T-helper 17 cell (primary cell): ENCODE measurements around the gene LMBR1L. TPM values are rescaled to one million over a fixed set of nuclear protein-coding genes. Genes with fewer than 3 reads are reported as not detected.

Experiments
- ATAC-seq: fragments of 150-1000 bp; cut with Tn5 transposase; 2 replicates; pipeline ENCODE4 v1.10.0; 2021; ENCODE audit warnings: mild to moderate bottlenecking, moderate library complexity
- DNase-seq, 3 donors: peaks; one replicate each; pipeline versions ENCODE4 v3.0.0 to v3.0.0-alpha.2; 2020 to 2021
- H3K9me3 ChIP-seq: one replicate; pipeline ENCODE4 v1.7.0; 2013; ENCODE audit warnings: low read length, mild to moderate bottlenecking; ENCODE audit not compliant: control insufficient read depth, poor library complexity, severe bottlenecking
- H3K27ac Mint-ChIP-seq: one replicate; pipeline ENCODE4 v1.8.0; 2022; ENCODE audit warnings: mild to moderate bottlenecking, moderate library complexity, mixed read lengths
- H3K27me3 Mint-ChIP-seq: one replicate; pipeline ENCODE4 v1.8.0; 2022; ENCODE audit warnings: mixed read lengths
- H3K36me3 Mint-ChIP-seq: one replicate; pipeline ENCODE4 v1.8.0; 2022; ENCODE audit warnings: low read depth, mixed read lengths
- H3K4me1 Mint-ChIP-seq: one replicate; pipeline ENCODE4 v1.8.0; 2022; ENCODE audit warnings: mild to moderate bottlenecking, mixed read lengths
- H3K4me3 Mint-ChIP-seq: one replicate; pipeline ENCODE4 v1.8.0; 2022; ENCODE audit warnings: mild to moderate bottlenecking, moderate library complexity, mixed read lengths
- total RNA-seq, 4 donors: library from RNA in 2 of 4; stranded (reverse) in 2 of 4; gene quantifications; one replicate each; pipeline ENCODE4 v1.2.3 and lab custom pipeline; 2022 to 2026

Gene LMBR1L
- total RNA-seq, 2 donors from 2014 or later, result 257 to 270 TPM

- ATAC-seq (peak; percentile 73), DNase-seq (peak; percentile 75 to 79 (median 76))
- Mint-ChIP-seq H3K27ac (peak within 1 kb of the TSS; percentile 96), H3K4me1 (peaks cover 49% of the 10 kb centered on the region), H3K4me3 (peak within 1 kb of the TSS; percentile 95), H3K36me3 (peaks cover 7% of the 10 kb centered on the region), H3K27me3 (no peaks in the 10 kb centered on the region)
- no peaks in the 10 kb centered on the region for H3K9me3 ChIP-seq
These were observed 50.1 kb downstream of the LMBR1L start, which contains the start of gene KMT2D for GRCh38 chr12:49060237-49061156. TSS of gene KMT2D (minus strand) at chr12:49060794. CDS start at chr12:49055324, 5,470 bp downstream.

GRCh38 chr12:49059299-49060171 lies 51.1 kb downstream of the LMBR1L start:
- H3K4me1 Mint-ChIP-seq, result peaks cover 58% of the 10 kb centered on the region
- H3K27ac Mint-ChIP-seq, result peak overlapping the region; percentile 96
- peak overlapping the region; percentile 95 for H3K4me3 Mint-ChIP-seq
- H3K27me3 Mint-ChIP-seq, result no peaks in the 10 kb centered on the region
- ATAC-seq, result peak; percentile 3
- H3K9me3 ChIP-seq, result no peaks in the 10 kb centered on the region
- no peak for DNase-seq
- H3K36me3 Mint-ChIP-seq, result peaks cover 7% of the 10 kb centered on the region

- no peaks in the 10 kb centered on the region for H3K9me3 ChIP-seq
- H3K4me3 Mint-ChIP-seq, result peak overlapping the region; percentile 95
- ATAC-seq (no peak), DNase-seq (no peak)
- peak overlapping the region; percentile 96 for H3K27ac Mint-ChIP-seq
- H3K27me3 Mint-ChIP-seq, result no peaks in the 10 kb centered on the region
- H3K4me1 Mint-ChIP-seq, result peaks cover 59% of the 10 kb centered on the region
- peaks cover 6% of the 10 kb centered on the region for H3K36me3 Mint-ChIP-seq
These were observed 51.7 kb downstream of the LMBR1L start for GRCh38 chr12:49059045-49059298.

- Mint-ChIP-seq H3K4me1 (peaks cover 54% of the 10 kb centered on the region), H3K36me3 (peaks cover 4% of the 10 kb centered on the region), H3K4me3 (peak overlapping the region; percentile 95), H3K27ac (peak overlapping the region; percentile 96), H3K27me3 (no peaks in the 10 kb centered on the region)
- DNase-seq, result no peak
- no peak for ATAC-seq
- no peaks in the 10 kb centered on the region for H3K9me3 ChIP-seq
These were observed 52.1 kb downstream of the LMBR1L start for GRCh38 chr12:49058366-49059044.

GRCh38 chr12:49057888-49058287 lies 52.8 kb downstream of the LMBR1L start:
- no peaks in the 10 kb centered on the region for H3K9me3 ChIP-seq
- Mint-ChIP-seq H3K27me3 (no peaks in the 10 kb centered on the region), H3K36me3 (peaks cover 7% of the 10 kb centered on the region), H3K27ac (peak overlapping the region; percentile 96), H3K4me3 (peak overlapping the region; percentile 95), H3K4me1 (peaks cover 54% of the 10 kb centered on the region)
- ATAC-seq (no peak), DNase-seq (no peak)

- DNase-seq (peak in 1 of 3 donors; percentile 28), ATAC-seq (peak; percentile 75)
- Mint-ChIP-seq H3K27ac (peak overlapping the region; percentile 96), H3K27me3 (no peaks in the 10 kb centered on the region), H3K4me1 (peaks cover 57% of the 10 kb centered on the region), H3K4me3 (peak overlapping the region; percentile 95), H3K36me3 (peaks cover 15% of the 10 kb centered on the region)
- H3K9me3 ChIP-seq, result no peaks in the 10 kb centered on the region
These were observed 54.5 kb downstream of the LMBR1L start for GRCh38 chr12:49055978-49056754.

GRCh38 chr12:49055092-49055491 lies 55.6 kb downstream of the LMBR1L start:
- peaks cover 21% of the 10 kb centered on the region for H3K36me3 Mint-ChIP-seq
- peak overlapping the region; percentile 39 for H3K4me3 Mint-ChIP-seq

GRCh38 chr12:49054524-49054923 lies 56.1 kb downstream of the LMBR1L start:
- DNase-seq (no peak), ATAC-seq (no peak)
- peaks cover 58% of the 10 kb centered on the region for H3K4me1 Mint-ChIP-seq
- no peaks in the 10 kb centered on the region for H3K9me3 ChIP-seq
- H3K4me3 Mint-ChIP-seq, result peak overlapping the region; percentile 39
- H3K36me3 Mint-ChIP-seq, result peaks cover 21% of the 10 kb centered on the region
- peak overlapping the region; percentile 32 for H3K27ac Mint-ChIP-seq
- H3K27me3 Mint-ChIP-seq, result no peaks in the 10 kb centered on the region

More at GRCh38 chr12:49055092-49055491, 55.6 kb downstream of the LMBR1L start:
- no peak for ATAC-seq
- H3K9me3 ChIP-seq, result no peaks in the 10 kb centered on the region
- Mint-ChIP-seq H3K27ac (peak overlapping the region; percentile 96), H3K4me1 (peaks cover 58% of the 10 kb centered on the region), H3K27me3 (no peaks in the 10 kb centered on the region)
- DNase-seq, result no peak

GRCh38 chr12:49054096-49054495 lies 56.6 kb downstream of the LMBR1L start:
- H3K9me3 ChIP-seq, result no peaks in the 10 kb centered on the region
- ATAC-seq (no peak), DNase-seq (no peak)
- Mint-ChIP-seq H3K4me1 (peaks cover 55% of the 10 kb centered on the region), H3K27ac (peak overlapping the region; percentile 32), H3K4me3 (no peak overlapping the region), H3K36me3 (peaks cover 21% of the 10 kb centered on the region), H3K27me3 (no peaks in the 10 kb centered on the region)

- Mint-ChIP-seq H3K27ac (peak overlapping the region; percentile 63), H3K27me3 (no peaks in the 10 kb centered on the region), H3K4me1 (peaks cover 41% of the 10 kb centered on the region), H3K4me3 (no peak overlapping the region), H3K36me3 (peaks cover 21% of the 10 kb centered on the region)
- no peak for DNase-seq
- no peaks in the 10 kb centered on the region for H3K9me3 ChIP-seq
- ATAC-seq, result no peak
These were observed 58.0 kb downstream of the LMBR1L start for GRCh38 chr12:49052451-49053208.

GRCh38 chr12:49051777-49052438 lies 58.7 kb downstream of the LMBR1L start:
- ATAC-seq (no peak), DNase-seq (no peak)
- H3K9me3 ChIP-seq, result no peaks in the 10 kb centered on the region
- Mint-ChIP-seq H3K27ac (peak overlapping the region; percentile 63), H3K4me1 (peaks cover 34% of the 10 kb centered on the region), H3K36me3 (peaks cover 21% of the 10 kb centered on the region), H3K27me3 (no peaks in the 10 kb centered on the region), H3K4me3 (no peak overlapping the region)
